H9 (cell line): ENCODE data around the gene VGLL3. TPM values are rescaled to one million over a fixed set of nuclear protein-coding genes. Genes with fewer than 3 reads are reported as not detected.

Experiments used
- DNase-seq: peaks from one replicate; pipeline ENCODE4 v3.0.0-alpha.2; 2017
- H2AFZ ChIP-seq: one replicate; pipeline ENCODE4 v1.6.1; 2013; ENCODE audit warnings: mild to moderate bottlenecking, low read length, control low read depth, moderate library complexity
- H2AK5ac ChIP-seq: 2 replicates; pipeline ENCODE4 v1.6.1; 2013; ENCODE audit warnings: low read length, control low read depth, mixed read lengths; ENCODE audit not compliant: insufficient read length
- H2BK120ac ChIP-seq: one replicate; pipeline ENCODE4 v1.6.1; 2013; ENCODE audit warnings: low read depth, mild to moderate bottlenecking, low read length, control low read depth, inconsistent platforms; ENCODE audit not compliant: poor library complexity, severe bottlenecking
- H2BK12ac ChIP-seq: 2 replicates; pipeline ENCODE4 v1.6.1; 2013; ENCODE audit warnings: low read length, control low read depth, mixed read lengths, low read depth; ENCODE audit not compliant: insufficient read length
- H2BK15ac ChIP-seq: 2 replicates; pipeline ENCODE4 v1.6.1; 2013; ENCODE audit warnings: low read depth, low read length, control low read depth
- H2BK20ac ChIP-seq: one replicate; pipeline ENCODE4 v1.6.1; 2013; ENCODE audit warnings: low read depth, mild to moderate bottlenecking, low read length, control low read depth, inconsistent platforms; ENCODE audit not compliant: poor library complexity, severe bottlenecking
- H2BK5ac ChIP-seq: 2 replicates; pipeline ENCODE4 v1.6.1; 2013; ENCODE audit warnings: low read length, control low read depth, mixed read lengths; ENCODE audit not compliant: insufficient read length
- H3K14ac ChIP-seq: 2 replicates; pipeline ENCODE4 v1.6.1; 2013; ENCODE audit warnings: low read length, control low read depth; ENCODE audit not compliant: insufficient read depth
- H3K18ac ChIP-seq: 2 replicates; pipeline ENCODE4 v1.6.1; 2013; ENCODE audit warnings: low read depth, mild to moderate bottlenecking, mixed read lengths, low read length, control low read depth; ENCODE audit not compliant: insufficient read length
- H3K23ac ChIP-seq: 2 replicates; pipeline ENCODE4 v1.6.1; 2013; ENCODE audit warnings: low read length, control low read depth, mixed read lengths, low read depth; ENCODE audit not compliant: insufficient read length
- H3K23me2 ChIP-seq: 2 replicates; pipeline ENCODE4 v1.6.1; 2013; ENCODE audit warnings: low read depth, mild to moderate bottlenecking, mixed read lengths, low read length, control low read depth; ENCODE audit not compliant: insufficient read length, poor library complexity, severe bottlenecking
- H3K27ac ChIP-seq: 2 replicates; pipeline ENCODE4 v1.5.1; 2013; ENCODE audit warnings: low read length, control low read depth, mixed read lengths, low read depth; ENCODE audit not compliant: insufficient read length
- H3K27me3 ChIP-seq: 2 replicates; pipeline ENCODE4 v1.6.1; 2013; ENCODE audit warnings: low read length, control low read depth, inconsistent platforms; ENCODE audit not compliant: insufficient read depth
- H3K4ac ChIP-seq: 2 replicates; pipeline ENCODE4 v1.6.1; 2013; ENCODE audit warnings: low read depth, mild to moderate bottlenecking, control low read depth, inconsistent platforms, low read length, moderate library complexity
- H3K4me1 ChIP-seq: 2 replicates; pipeline ENCODE4 v1.6.1; 2013; ENCODE audit warnings: low read length, control low read depth, inconsistent platforms; ENCODE audit not compliant: insufficient read depth
- H3K4me2 ChIP-seq: 2 replicates; pipeline ENCODE4 v1.6.1; 2013; ENCODE audit warnings: low read length, control low read depth, mixed read lengths; ENCODE audit not compliant: insufficient read length, insufficient read depth
- H3K56ac ChIP-seq: 2 replicates; pipeline ENCODE4 v1.6.1; 2013; ENCODE audit warnings: low read depth, mild to moderate bottlenecking, mixed read lengths, low read length, control low read depth; ENCODE audit not compliant: insufficient read length
- H3K79me1 ChIP-seq: 2 replicates; pipeline ENCODE4 v1.6.1; 2013; ENCODE audit warnings: low read depth, mild to moderate bottlenecking, moderate library complexity, low read length, control low read depth, inconsistent platforms; ENCODE audit not compliant: insufficient read depth, poor library complexity, severe bottlenecking
- H3K79me2 ChIP-seq: 2 replicates; pipeline ENCODE4 v1.6.1; 2013; ENCODE audit warnings: low read length, control low read depth, inconsistent platforms; ENCODE audit not compliant: insufficient read depth
- H3K9ac ChIP-seq: 2 replicates; pipeline ENCODE4 v1.6.1; 2013; ENCODE audit warnings: low read length, control low read depth, mixed read lengths; ENCODE audit not compliant: insufficient read length; ENCODE audit errors: extremely low read depth
- H3K9me3 ChIP-seq: one replicate; pipeline ENCODE4 v1.6.1; 2013; ENCODE audit warnings: low read depth, low read length, inconsistent platforms; ENCODE audit not compliant: control insufficient read depth
- H3T11ph ChIP-seq: one replicate; pipeline ENCODE4 v1.6.1; 2013; ENCODE audit warnings: mild to moderate bottlenecking, low read length, control low read depth, inconsistent platforms
- H4K20me1 ChIP-seq: one replicate; pipeline ENCODE4 v1.6.1; 2013; ENCODE audit not compliant: control insufficient read depth, insufficient read length, insufficient read depth
- H4K5ac ChIP-seq: 2 replicates; pipeline ENCODE4 v1.6.1; 2013; ENCODE audit warnings: low read depth, mild to moderate bottlenecking, mixed read lengths, low read length, control low read depth; ENCODE audit not compliant: insufficient read length
- H4K8ac ChIP-seq: replicated peaks from 2 replicates; pipeline ENCODE4 v1.6.1; 2013; ENCODE audit warnings: low read length, control low read depth, mixed read lengths, low read depth; ENCODE audit not compliant: insufficient read length
- H4K91ac ChIP-seq: 2 replicates; pipeline ENCODE4 v1.6.1; 2013; ENCODE audit warnings: low read depth, mild to moderate bottlenecking, moderate library complexity, mixed read lengths, low read length, control low read depth; ENCODE audit not compliant: insufficient read length
- H3K27ac Mint-ChIP-seq, 3 experiments: 2 replicates in 2 of 3; 3 replicates in 1 of 3; pipeline ENCODE4 v1.8.0; 2020 to 2021; ENCODE audit warnings: mixed read lengths in 3 of 3, mild to moderate bottlenecking in 1 of 3, moderate library complexity in 1 of 3
- H3K27me3 Mint-ChIP-seq: 2 replicates; pipeline ENCODE4 v1.8.0; 2021; ENCODE audit warnings: low read depth, mild to moderate bottlenecking, moderate library complexity, mixed read lengths
- H3K36me3 Mint-ChIP-seq, 3 experiments: 2 replicates in 2 of 3; 3 replicates in 1 of 3; pipeline ENCODE4 v1.8.0; 2020 to 2021; ENCODE audit warnings: low read depth in 3 of 3, mixed read lengths in 3 of 3; ENCODE audit not compliant: insufficient read depth in 1 of 3
- H3K4me1 Mint-ChIP-seq, 2 experiments: 2 replicates each; pipeline ENCODE4 v1.8.0; 2020; ENCODE audit warnings: mixed read lengths in 2 of 2
- H3K4me3 Mint-ChIP-seq, 2 experiments: 2 replicates in 1 of 2; 3 replicates in 1 of 2; pipeline ENCODE4 v1.8.0; 2020 to 2021; ENCODE audit warnings: mild to moderate bottlenecking in 2 of 2, mixed read lengths in 2 of 2, moderate library complexity in 1 of 2
- H3K9me3 Mint-ChIP-seq, 2 experiments: 2 replicates in 1 of 2; 3 replicates in 1 of 2; pipeline ENCODE4 v1.8.0; 2020; ENCODE audit warnings: mild to moderate bottlenecking in 2 of 2, mixed read lengths in 2 of 2, moderate library complexity in 1 of 2
- WGBS: extraction: QIAGEN DNeasy Blood & Tissue Kit; methylation state at CpG from one replicate; pipeline ENCODE4 v1.1.7; 2013; ENCODE audit warnings: missing lambda C conversion rate, low lambda C conversion rate, mixed read lengths; ENCODE audit not compliant: insufficient read length; ENCODE audit errors: extremely low coverage; 5-methylcytosine and 5-hydroxymethylcytosine counted together
- total RNA-seq: library from RNA; stranded (reverse); gene quantifications from 2 replicates; pipeline ENCODE4 v1.2.1, GENCODE V29; 2021
- TF ChIP-seq, protein P1 (sequence below): fragments of 200-600 bp; sonication (generic); conservative IDR thresholded peaks from 3 replicates; pipeline ENCODE4 v1.8.0; 2021; ENCODE audit warnings: antibody characterized with exemption, mild to moderate bottlenecking

The VGLL3 gene
- total RNA-seq, 1 experiment from 2014 or later, result 19.7 TPM

DNA sequence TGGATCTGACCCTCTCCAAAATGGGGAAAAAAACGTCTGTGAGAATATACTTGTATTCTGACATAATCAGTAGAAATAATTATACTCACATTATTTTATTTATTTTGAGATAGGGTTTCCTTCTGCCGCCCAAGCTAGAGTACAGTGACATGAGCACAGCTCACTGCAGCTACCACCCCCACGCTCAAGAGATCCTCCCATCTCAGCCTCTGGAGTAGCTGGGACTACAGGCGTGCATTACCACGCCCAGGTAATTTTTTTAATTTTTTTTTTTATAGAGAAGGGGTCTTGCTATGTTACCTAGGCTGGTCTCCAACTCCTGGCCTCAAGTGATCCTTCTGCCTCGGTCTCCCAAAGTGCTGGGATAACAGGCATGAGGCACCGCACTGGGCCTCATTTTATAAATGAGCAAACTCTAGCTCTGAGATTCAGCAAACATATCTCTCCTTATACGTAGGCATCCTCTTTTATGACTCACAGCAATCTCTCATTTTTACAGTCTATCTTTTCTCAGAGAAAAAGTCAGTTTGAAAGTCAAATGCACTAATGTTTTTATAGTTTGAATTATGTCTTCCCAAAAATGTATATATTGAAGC lies 989 bp upstream of the VGLL3 start:
- no peak overlapping the region for H2BK120ac ChIP-seq

More for the DNA sequence above, 989 bp upstream of the VGLL3 start:
- no peaks in the 10 kb centered on the region for H3K4me1 ChIP-seq
- H2BK15ac ChIP-seq, result no peak overlapping the region
- no peak overlapping the region for H4K5ac ChIP-seq
- H3K18ac ChIP-seq, result no peak overlapping the region
- H3K4me2 ChIP-seq, result peak overlapping the region; percentile 82
- H3K27me3 Mint-ChIP-seq, result peaks cover 17% of the 10 kb centered on the region
- no peak overlapping the region for H2BK20ac ChIP-seq
- H3K9me3 ChIP-seq, result no peaks in the 10 kb centered on the region
- H3K36me3 Mint-ChIP-seq, result no peaks in the 10 kb centered on the region
- no peak overlapping the region for H4K91ac ChIP-seq
- H4K8ac ChIP-seq, result no peak overlapping the region
- no peak overlapping the region for H3K27ac Mint-ChIP-seq
- H2BK12ac ChIP-seq, result no peak overlapping the region
- peaks cover 7% of the 10 kb centered on the region for H3K23me2 ChIP-seq
- H2AFZ ChIP-seq, result no peak overlapping the region
- H4K20me1 ChIP-seq, result no peaks in the 10 kb centered on the region
- no peaks in the 10 kb centered on the region; the same call in 1 of the 2 replicates for H3K79me2 ChIP-seq
- H3T11ph ChIP-seq, result no peak overlapping the region
- no peak overlapping the region for H2BK5ac ChIP-seq
- no peak for DNase-seq
- H2AK5ac ChIP-seq, result no peak overlapping the region
- no peak overlapping the region for H3K9ac ChIP-seq
- H3K27me3 ChIP-seq, result no peaks in the 10 kb centered on the region; the same call in 1 of the 2 replicates
- H3K14ac ChIP-seq, result no peak overlapping the region
- peaks cover 26 to 33% of the 10 kb centered on the region in 2 experiments for H3K4me1 Mint-ChIP-seq
- no peak overlapping the region for H3K27ac ChIP-seq
- no peak overlapping the region for H3K4ac ChIP-seq
- TF ChIP-seq, protein P1, sequence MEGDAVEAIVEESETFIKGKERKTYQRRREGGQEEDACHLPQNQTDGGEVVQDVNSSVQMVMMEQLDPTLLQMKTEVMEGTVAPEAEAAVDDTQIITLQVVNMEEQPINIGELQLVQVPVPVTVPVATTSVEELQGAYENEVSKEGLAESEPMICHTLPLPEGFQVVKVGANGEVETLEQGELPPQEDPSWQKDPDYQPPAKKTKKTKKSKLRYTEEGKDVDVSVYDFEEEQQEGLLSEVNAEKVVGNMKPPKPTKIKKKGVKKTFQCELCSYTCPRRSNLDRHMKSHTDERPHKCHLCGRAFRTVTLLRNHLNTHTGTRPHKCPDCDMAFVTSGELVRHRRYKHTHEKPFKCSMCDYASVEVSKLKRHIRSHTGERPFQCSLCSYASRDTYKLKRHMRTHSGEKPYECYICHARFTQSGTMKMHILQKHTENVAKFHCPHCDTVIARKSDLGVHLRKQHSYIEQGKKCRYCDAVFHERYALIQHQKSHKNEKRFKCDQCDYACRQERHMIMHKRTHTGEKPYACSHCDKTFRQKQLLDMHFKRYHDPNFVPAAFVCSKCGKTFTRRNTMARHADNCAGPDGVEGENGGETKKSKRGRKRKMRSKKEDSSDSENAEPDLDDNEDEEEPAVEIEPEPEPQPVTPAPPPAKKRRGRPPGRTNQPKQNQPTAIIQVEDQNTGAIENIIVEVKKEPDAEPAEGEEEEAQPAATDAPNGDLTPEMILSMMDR, result no peak
- no peaks in the 10 kb centered on the region for H3K9me3 Mint-ChIP-seq
- no peaks in the 10 kb centered on the region for H3K79me1 ChIP-seq
- H3K4me3 Mint-ChIP-seq, result peak overlapping the region; percentile 69 to 75
- no CpG with 5 or more reads among the region's 8 CpGs for WGBS
- no peak overlapping the region for H3K23ac ChIP-seq
- no peak overlapping the region for H3K56ac ChIP-seq
